ENCODE data around the gene CGRRF1. TPM values are rescaled to one million over a fixed set of nuclear protein-coding genes. Genes with fewer than 3 reads are reported as not detected.

CGRRF1 gene
- total RNA-seq, 1 donor from 2014 or later = 16.7 TPM

DNA sequence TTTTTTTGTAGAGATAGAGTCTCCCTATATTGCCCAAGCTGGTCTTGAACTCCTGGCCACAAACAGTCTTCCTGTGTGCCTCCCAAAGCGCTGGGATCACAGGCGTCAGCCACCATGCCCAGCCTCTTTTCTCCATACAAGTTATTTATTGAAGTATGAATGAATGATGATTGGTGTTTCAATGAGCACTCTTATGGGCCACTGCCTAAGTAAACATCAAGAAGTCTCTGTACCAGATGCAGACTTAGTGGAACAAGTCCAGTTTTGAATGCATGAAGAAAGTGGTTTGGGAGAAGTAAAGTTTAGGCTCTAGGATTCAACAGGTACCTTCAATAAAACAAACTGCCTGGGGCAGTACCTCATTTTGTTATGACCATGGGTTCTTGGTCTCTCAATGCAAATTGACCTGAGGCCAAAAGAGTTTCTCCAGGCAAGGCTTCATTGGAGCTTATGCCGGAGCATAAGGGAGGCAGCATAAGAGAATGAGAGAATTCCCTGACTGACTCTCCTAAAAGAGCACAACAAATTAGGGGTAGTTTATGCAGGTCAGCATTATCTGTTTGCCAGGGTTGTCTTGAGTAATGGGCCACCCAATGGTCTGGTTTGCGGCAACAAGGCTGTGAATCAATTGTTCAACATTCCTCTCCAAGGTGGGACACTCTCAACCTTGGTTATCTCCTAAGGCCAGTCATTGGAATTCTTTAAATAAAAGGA is 19.8 kb upstream of the CGRRF1 start:
- no peak for DNase-seq (ENCODE audit: low read depth)

DNA sequence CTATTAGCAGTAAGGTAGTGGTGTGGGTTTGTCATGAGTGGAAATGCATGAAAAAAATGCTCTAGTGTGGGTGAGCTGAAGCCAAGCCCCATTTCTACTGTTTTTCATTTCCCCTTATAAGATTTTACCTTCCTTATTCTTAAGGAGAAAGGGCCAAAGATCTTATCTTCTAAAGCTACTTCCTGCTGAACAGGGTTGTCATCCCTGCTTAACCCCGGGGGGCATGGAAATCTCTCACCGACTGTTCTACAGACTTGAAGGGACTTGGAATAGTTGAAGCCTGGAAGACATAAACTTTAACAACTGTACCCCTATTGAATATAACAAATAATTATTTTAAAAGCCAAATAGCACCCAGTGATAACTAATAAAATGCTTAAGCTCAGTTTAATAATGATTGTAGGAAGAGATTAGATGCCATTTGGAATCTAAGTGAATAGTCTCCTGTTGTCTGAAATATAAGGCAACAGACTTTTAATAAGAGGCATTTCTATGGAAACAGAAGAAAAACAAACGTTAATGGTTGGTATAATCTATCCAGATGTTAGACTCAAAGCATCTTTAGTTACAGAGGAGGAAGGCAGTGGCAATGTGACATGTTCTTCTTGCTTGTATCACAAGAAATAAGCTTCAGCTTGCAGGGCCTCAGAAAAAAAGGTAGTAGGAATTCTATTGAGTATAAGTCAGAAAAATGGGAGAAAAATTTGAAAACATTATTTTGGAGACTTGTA is 19.1 kb upstream of the CGRRF1 start:
- DNase-seq (ENCODE audit: low read depth) = no peak

DNA sequence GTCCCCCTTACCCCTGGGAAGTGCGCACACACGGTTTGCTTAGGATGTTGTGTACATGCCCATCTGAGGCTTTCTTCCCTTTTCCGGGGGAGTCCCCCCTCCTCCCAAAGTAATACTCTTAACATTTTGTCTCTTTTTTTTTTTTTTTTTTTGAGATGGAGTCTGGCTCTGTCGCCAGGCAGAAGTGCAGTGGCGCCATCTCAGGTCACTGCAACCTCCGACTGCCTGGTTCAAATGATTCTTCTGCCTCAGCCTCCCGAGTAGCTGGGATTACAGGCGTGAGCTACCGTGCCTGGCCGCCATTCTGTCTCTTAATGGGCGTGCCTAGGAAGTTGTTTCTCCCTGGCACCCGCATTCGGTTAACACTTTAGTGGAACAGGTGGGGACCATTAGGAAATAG is 16.4 kb upstream of the CGRRF1 start:
- no peak for DNase-seq (ENCODE audit: low read depth)

DNA sequence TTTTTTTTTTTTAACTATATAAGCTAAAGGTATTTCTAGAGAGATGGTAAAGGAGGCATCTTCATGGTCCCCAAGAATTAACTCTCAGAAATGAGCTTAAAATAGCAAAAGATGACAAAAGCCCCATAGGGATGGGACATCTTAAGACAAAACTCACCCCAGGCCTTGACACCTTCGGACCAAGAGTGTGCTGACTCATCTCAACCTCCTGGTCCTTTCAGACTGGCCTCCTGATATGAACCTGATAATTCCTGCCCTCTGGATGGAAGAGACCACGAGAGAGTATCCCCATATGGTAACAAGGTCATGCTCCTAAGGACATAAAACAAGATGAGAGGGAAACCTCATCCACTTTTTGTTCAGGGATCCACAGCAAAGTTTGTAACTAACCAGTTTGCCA is 12.5 kb upstream of the CGRRF1 start:
- DNase-seq (ENCODE audit: low read depth) = no peak

DNA sequence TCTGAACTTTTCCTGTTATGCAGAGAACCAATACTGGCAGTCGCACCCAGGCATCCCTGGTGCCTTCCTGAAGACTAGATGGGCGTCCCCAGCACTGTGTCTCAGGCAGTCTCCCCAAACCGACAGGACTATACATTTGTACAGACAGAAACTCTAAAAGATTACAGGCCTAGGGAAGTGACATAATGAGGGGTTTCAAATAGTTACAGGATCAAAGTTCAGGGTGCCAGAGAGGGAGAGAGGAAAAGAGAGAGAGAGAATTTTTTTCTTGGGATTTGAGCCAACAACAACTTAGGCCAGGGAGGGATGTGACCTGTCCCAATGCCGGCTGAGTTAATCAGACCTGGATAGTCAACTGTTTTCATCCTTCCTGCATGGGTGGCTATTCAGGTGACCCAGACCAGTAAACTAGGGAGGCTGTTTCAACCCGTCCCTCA is 11.6 kb upstream of the CGRRF1 start:
- DNase-seq (ENCODE audit: low read depth) = no peak

DNA sequence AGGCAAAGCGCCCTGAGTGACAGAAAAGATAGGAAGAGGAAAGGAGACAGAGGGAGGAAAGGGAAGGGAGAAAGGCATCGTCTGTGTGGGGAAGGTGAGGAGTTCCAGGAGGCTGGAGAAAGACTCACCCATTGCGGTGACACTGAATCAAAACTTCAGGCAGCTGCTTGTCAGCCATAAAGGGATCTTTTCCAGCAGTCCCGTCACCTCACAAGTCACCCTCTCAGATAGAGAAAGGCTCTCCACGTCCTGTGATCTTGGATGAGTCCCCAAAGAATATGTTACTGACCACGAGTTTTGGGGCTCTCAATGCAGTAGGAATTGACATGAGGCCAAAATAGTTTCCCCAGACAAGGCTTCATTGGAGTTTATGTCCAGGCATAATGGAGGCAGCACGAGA is 11.1 kb upstream of the CGRRF1 start:
- no peak for DNase-seq (ENCODE audit: low read depth)

DNA sequence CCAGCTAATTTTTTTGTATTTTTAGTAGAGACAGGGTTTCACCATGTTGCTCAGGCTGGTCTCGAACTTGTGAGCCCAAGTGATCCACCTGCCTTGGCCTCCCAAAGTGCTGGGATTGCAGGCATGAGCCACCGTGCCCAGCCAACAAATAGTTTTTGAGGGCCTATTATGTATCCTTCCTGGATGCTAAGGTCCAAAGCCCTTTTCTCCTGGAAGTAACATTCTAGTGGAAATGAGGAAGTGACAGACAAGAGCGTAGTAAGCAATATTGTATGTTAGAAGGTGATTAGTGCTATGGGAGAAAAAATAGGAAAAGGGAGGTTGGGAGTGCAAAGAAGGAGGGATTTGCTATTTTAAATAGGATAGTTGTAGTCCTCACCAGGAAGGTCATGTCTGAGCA is 9.0 kb upstream of the CGRRF1 start:
- no peak for DNase-seq (ENCODE audit: low read depth)

DNA sequence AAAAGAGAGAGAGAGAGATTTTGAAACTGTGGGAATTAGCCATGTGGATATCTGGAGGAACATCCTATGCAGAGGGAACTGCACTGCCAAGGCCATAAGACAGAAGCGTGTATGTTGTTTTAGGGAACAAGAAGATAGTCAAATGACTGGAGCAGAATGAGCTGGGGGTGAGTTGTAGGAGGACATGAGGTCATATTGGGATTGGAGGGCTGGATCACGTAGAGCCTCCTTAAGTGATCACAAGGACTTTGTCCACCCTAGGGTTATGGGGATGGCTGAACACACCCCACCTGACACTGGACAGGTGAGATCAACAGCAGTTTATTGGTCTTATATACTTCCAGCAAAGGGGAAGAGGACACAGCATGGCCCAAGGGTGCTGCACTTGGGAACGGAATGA is 8.2 kb upstream of the CGRRF1 start:
- DNase-seq (ENCODE audit: low read depth) = no peak

DNA sequence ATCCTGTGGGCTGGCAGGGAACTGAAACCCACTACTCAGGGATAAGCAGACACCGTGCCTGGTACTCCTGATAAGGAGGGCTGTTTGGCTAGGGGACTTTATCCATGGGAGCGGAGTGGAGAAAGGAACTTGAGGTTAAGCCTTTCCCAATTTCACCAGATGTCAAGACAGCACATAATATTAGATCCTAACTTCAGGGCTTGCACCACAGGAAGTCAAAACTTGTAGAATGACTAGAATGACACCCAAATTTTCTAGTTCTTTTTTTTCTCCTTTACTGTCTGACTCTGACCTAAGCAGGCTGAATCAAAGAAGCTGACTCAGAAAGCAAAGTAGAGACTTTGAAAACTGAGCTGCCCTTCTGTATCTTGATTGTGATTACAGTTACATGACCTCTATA is 7.1 kb upstream of the CGRRF1 start:
- DNase-seq (ENCODE audit: low read depth) = no peak

DNA sequence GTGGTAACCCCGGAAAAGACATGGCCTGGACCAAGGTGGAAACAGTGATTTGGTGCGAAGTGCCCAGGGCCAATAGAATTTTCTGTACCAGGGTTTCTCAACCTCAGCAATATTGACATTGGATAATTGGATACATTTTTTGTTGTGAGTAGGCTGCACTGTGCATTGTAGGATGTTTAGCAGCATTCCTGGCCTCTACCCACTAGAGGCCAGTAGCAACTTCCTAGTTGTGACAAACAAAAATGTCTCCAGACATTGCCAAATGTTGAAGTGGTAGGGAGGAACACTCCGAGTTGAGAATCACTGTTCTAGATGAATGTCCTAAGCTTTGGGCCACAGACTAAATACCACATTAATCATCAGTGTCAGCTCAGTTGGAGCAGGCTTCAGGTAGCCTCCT is 6.2 kb upstream of the CGRRF1 start:
- DNase-seq (ENCODE audit: low read depth) = no peak

DNA sequence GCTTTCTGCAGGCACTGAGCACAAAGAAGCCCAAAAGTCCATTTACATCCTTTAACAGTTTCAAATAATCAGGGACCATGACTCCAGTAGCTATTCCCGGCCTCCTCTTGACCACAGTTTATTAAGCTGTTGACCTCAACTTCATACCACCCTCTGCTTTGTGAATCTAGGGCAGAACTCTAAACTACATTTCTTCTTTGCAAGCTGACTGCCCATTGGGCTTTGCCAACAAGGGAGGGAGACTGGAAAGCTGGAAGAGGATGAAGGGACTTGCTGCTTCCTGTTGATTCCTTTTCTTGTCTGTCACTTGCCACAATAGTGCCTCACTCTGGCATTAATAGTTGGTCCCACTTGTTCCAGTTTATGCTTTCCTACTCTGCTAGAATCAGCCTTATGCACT is 2.7 kb downstream of the CGRRF1 start:
- DNase-seq (ENCODE audit: low read depth) = no peak

DNA sequence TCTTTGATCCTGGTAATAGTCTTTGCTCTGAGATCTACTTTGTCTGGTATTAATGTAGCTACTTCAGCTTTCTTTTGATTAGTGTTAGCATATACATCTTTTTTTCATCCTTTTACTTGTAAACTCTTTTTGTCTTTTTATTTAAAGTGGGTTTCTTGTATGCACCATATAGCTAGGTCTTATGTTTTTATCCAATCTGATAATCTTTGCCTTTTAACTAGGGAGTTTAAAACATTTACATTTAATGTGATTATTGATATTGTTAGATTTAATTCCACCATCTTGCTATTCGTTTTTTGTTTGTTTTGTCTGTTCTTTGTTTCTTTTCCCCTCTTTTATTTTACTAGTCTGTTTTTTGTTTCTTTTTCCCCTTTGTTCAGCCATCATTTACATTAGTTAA is 6.0 kb downstream of the CGRRF1 start:
- no peak for DNase-seq (ENCODE audit: low read depth)

DNA sequence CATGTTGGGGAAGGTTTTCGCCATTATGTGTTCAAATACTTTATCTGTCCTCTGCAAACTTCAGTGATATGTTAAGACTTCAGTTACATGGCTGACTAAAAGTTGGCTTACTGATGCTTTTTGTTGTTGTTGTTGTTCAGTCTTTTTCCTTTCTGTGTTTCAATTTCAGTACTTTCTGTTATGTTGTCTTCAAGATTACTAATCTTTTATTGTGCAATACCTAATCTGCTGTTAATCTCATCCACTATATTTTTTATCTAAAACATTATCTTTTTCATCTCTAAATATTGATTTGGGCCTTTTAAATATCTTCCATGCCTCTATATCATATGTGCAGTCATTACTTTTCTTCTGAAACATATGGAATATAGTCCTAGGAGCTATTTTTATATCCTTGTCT is 7.0 kb downstream of the CGRRF1 start:
- no peak for DNase-seq (ENCODE audit: low read depth)

DNA sequence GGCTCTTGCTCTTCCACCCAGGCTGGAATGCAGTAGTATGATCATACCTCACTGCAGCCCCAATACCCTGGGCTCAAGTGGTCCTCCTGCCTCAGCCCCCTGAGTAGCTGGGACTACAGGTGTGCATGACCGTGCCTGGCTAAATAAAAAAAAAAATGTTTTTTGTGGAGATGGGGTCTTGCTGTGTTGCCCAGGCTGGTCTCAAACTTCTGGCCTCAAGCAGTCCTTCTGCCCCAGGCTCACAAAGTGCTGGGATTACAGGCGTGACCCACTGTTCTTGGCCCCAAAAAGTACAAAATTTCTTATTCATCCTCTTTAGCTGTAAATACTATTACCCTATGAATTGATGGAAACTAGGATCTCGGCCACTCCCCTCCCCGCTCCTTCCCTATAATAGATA is 14.7 kb downstream of the CGRRF1 start:
- DNase-seq (ENCODE audit: low read depth) = no peak

DNA sequence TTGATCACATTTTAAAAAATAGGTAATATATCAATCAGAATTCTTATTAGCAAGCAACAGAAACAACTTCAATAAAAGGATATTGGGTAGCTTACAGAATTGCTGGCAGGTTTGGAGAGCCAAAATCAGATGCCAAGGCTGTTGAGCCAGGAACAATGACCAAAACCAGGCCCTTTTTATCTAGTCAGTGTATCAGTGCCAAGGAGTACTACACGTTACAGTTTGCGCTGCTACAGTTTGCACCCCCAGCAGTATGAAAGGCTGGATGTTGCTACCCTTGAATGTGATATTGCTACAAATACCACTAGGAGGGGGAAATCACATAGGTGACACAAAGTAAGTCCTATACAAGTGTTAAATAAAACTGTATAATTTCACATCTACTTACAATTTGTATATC is 19.3 kb downstream of the CGRRF1 start:
- no peak for DNase-seq (ENCODE audit: low read depth)

DNA sequence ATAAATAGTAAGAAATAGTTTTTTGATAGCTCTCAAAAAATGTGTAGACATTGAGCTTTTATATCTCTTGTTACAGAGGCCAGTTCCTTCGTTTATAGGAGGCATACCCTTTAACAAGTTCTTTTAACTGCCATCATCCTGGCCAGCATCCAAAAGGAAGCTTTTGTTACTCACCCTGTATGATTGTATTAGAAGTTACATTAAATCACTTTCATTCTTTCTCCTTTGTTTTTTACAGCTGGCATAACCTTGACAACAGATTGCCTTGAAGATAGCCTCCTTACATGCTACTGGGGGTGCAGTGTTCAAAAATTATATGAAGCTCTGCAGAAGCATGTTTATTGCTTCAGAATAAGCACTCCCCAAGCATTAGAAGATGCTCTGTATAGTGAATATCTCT is 20.1 kb downstream of the CGRRF1 start:
- DNase-seq (ENCODE audit: low read depth) = peak; percentile 22

DNA sequence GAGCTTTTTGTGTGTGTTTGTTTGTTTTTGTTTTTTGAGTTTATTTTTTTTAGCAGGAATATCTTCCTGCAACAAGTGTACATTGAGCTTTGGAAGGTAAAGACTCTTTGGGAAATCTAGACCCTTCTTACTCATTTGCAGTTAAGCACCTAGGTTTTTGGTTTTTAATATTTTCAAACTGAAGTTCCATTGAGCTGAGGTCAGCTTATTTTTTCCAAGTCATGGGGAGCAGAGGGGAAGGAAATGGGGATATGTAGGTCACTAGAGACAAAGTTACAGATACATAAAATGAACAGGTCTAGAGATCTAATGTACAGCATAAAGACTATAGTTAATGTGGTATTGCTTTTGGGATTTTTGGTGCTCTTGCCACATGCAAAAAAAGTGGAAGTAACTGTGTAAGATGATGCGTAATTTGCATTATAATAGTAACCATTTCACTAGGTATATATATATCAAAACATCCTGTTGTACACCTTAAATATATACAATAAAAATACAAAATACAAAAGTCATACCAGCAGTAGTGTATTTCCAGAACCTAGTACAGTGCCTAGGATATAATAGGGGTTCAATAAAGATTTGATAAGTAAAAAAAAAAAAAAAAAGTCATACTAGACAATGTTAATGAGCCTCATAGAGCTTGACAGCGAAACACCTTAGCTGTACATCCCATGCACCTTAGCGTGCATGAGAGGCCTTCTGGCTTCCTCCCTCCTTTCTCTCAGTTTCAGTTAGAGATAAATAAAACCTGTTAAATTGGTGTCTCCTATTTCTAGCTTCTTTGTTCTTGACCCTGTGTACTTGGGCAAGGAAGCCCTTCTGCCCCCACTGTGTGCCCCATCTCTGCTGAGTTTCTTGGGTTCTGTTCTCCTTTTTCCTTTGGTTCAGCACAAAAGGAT is 22.7 kb downstream of the CGRRF1 start:
- DNase-seq (ENCODE audit: low read depth) = no peak

DNA sequence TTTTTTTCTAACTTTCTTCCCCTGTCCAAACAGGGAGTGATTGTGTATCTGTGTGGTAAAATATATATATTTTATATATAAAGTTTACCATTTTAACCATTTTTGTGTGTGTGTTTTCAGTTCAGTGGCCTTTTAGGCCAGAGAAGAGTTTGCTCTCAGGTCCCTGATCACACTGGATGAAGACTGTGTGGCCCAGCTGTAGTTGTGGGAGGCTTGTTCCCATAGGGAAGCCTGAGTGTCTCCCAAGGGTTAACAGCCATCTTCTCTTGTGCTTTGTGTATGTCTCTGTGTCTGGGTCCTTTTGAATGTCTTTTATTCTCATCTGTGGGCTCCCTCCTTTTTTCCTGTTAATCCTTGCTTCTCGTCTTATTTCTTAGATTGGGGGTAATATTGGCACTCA is 23.4 kb downstream of the CGRRF1 start:
- no peak for DNase-seq (ENCODE audit: low read depth)

DNA sequence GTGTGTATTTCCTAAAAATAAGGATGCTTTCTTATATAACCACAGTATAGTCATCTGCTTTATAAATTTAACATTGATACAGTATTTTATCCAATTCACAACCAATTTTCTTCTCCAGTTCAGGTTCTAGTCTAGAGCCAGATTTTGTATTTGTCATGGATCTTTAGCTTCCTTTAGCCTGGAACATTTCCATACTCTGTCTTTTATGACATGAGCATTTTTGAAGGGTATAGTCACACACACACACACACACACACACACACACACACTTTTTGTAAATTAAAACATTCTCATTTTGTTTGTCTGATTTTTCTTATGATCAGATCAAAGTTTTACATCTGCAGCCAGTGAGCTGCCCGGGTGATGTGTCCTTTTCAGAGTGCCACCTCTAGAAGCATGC is 25.4 kb downstream of the CGRRF1 start:
- DNase-seq (ENCODE audit: low read depth) = no peak

DNA sequence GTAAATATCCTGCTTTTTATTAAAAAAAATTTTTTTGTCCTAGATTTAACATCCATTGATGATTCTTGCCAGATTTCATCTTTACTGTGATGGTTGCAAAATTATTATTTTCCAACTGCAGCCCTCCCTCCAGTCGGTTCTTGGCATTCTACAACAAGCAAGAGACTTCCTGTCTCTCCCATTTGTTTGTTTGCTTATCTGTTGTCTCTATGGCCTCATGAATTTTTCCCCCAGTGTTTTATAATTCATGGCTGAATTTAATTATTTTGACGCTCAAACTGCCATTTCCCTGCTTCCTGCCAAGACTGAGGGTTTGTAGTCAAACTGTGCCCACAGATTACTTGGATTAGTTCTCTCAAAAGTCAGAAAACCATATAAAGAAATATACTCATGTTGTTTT is 25.9 kb downstream of the CGRRF1 start:
- DNase-seq (ENCODE audit: low read depth) = no peak

DNA sequence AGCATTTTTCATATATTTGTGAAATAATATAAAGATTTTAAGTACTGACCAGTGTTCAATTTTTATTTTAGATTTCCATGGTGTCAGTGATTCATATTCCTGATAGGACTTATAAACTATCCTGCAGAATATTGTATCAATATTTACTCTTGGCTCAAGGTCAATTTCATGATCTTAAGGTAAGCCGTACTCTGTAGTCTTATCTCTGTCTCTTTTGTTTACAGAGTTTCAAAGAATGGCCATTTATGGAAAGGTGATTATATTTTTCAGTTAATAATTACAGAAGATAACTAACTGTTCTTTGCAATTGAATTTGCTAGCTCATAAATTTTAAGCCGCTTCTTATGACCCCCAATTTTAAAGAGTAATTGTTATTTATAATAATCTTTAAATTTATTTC is 27.9 kb downstream of the CGRRF1 start:
- DNase-seq (ENCODE audit: low read depth) = no peak

DNA sequence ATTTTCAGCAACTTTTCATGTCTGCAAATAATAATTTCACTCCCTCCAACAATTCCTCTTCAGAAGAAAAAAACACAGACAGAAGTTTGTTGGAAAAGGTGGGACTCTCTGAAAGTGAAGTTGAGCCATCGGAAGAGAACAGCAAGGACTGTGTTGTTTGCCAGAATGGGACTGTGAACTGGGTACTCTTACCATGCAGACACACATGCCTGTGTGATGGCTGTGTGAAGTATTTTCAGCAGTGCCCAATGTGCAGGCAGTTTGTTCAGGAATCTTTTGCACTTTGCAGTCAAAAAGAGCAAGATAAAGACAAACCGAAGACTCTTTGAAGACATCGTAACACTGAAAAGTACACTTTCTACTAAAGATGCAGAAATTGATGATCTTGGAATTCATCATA is 28.3 kb downstream of the CGRRF1 start:
- DNase-seq (ENCODE audit: low read depth) = no peak

DNA sequence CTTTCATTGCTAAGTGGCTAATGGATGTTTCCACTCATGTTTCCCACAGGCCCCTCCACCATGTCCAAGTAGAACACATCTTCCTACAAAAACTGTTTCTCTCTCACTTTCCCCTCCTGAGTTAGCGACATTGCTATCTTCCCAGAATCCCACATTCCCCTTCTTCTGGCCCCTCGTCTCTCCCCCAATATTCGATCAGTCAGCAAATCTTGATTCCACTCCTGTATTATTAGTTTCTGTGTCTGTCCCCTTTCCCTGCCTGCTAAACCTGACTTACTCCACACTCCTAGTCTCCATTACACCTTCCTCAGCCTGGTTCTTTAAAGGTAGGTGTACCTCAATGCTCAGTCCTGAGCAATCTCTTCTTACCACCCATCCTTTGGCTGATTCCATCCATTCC is 37.9 kb downstream of the CGRRF1 start:
- DNase-seq (ENCODE audit: low read depth) = no peak

All from renal cortical epithelial cell (primary cell).